HG03108 (cell line): ENCODE data around the gene MGAT5.

Source experiments
- ATAC-seq: cut with Tn5 transposase; IDR thresholded peaks from one replicate; pipeline ENCODE4 v1.9.1; 2021; ENCODE audit warnings: moderate library complexity; ENCODE audit not compliant: unreplicated experiment

The MGAT5 gene

DNA sequence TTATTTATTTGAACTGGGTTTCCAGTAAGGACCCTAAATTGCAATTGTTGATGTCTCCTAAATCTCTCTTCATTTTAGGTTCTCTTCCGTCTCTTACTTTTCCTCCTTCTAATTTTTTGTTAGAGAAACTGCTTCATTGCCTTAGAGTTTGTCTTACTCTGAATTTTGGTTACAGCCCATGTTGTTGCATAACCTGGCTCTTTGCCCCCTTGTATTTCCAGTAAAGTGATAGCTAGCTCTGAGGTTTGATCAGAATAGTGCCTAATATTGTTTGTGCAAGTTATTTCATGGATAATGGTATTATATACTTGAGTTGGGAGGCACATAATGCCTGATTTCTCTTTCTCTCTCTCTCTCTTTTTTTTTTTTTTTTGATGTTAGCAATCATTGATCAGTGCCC lies 71.8 kb downstream of the MGAT5 start:
- no peak for ATAC-seq

DNA sequence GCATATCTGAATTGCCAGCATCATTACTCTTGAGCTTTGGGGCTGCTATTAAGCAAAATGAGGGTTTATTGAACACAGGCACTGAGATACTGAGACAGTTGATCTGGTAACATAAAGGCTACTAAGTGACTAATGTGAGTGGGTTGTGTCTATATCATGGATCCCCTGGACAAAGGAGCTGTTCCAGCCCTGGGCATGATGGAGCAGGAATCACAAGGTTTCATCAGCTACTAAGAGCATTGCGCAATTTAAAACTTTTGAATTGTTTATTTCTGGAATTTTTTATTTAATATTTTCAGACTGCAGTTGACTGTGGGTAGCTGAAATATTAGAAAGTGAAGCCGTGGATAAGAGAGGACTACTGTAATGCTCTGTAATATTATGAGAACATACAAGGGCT lies 73.5 kb downstream of the MGAT5 start:
- ATAC-seq: no peak

DNA sequence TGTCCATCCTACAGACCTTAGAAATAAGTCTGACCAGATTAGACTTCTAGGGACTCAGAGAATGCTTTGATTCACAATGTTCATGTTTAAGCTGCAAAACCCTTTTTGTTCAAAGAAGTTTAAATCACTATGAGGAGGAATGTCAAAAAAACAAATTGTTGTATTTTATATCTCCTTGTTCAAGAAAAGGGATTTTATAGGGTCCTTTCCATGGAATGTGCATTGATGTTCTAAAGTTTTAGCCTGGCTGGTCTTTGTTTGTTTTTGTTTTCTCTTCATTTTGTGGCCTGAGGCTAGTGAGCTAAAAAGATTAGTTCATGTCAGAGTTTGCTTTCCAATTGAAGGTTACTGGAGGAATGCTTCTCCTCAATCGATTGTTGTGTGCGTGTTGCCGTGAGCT lies 77.2 kb downstream of the MGAT5 start:
- no peak for ATAC-seq

DNA sequence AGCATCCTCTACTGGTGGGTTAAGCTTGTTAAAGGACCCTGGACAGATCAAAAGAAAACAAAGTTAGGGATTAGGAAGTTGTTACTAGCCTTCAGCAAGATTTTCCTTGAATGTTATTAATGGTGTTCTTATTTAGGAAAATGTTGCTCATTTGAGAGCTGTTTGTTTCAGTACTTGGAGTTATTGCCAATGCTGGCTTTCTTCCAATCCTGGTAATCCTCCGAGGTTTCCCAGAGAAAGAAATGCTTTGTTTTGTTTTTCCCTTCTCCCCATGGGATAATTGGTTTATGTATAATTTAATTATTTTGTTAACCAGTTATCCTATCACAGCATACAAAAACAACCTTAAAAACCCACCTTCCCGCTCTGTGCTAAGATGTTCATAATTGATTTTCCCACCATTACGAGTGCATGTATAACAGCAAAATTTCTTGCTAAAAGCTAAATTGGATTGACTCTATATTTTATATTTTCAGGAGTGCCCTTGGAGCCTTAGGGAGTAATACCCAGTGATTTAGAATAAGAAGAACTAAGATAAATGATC lies 79.8 kb downstream of the MGAT5 start:
- no peak for ATAC-seq

DNA sequence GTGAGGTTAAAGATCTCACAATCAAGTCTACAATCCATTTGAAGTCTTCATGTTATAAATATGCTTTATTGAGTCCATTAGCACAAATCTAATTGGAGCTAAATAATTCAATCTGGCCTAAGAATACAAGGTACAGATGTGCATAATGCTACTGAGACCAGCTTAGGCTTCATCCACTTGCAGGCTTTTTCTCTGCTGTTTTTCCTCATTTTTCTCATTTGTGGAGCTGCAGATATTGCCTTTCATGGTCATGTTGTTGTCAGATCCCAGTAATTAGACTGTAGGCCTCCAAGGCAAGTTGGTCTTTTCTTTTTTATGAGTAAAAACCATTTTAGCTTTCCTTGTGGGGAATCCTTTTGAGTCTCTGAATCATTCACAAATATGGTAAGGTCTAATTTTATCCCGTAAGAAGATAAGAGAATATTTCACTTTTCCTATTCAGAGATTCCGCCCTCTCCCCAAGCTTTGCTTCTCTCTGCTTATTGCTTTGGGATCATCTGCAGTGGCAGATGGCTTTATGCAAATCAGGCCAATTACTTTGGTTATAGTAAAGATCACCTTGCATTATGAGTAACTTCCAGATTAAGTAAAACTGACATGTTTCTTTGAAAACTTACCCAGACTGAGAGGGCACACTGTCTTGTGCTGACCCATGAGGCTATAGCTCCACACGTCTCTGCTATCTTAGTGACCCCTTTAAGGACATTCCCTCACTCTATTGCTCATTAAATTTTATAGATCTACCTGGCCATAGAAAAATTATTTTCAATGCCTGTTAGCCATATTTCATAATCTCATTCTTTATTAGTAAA lies 80.9 kb downstream of the MGAT5 start:
- ATAC-seq: no peak

DNA sequence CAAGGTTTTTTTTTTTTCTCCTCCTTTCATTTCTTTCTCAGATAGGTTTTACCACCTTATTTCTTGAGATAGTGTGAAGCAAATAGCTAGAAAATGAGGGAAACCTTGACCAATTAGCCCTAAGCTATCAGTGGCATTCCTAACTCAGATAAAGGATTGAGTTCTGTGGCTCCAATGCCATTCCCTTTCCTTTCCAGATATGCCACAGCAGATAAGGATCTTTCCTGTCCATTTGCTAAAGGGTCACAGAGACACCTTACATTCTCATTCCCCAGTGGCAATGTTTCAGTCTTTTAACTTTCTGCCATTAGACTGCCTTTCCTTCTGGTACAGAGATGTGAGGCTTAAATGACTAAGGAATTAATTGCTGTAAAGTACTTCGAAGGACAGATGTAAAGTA lies 81.7 kb downstream of the MGAT5 start:
- no peak for ATAC-seq

DNA sequence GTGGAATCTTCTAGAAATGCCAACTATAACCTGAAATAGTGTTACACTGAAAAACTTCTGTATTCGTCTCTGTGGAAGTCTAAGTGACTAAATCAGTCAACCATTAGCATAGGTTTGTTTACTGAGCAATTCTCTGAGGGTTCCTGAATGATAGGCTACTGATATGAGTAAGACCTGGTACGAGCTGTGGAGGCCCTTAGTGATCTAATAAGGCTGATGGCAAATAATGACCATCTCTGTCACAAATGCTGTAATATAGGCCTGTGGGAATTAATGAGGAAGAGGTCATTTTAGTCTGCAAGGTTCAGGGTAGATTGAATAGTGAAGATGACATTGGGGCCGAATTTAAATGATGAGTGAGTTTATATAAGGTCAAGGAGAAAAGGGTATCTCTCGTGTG lies 82.5 kb downstream of the MGAT5 start:
- peak; percentile 93 for ATAC-seq

DNA sequence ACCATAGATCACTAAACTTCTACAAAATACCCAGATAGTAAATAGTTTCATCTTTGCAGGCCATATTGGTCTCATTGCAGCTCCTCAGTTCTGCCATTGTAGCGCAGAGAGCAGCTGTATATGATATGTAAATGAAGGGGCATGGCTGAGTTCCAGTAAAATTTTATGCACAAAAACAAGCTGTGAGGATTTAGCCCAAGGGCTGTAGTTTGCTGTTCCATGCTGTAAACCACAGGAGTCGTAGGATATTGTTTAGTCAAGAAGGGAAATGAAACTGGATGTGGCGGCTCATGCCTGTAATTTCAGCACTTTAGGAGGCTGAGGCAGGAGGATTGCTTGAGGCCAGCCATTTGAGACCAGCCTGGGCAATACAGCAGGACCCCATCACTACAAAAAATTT lies 83.0 kb downstream of the MGAT5 start:
- no peak for ATAC-seq

DNA sequence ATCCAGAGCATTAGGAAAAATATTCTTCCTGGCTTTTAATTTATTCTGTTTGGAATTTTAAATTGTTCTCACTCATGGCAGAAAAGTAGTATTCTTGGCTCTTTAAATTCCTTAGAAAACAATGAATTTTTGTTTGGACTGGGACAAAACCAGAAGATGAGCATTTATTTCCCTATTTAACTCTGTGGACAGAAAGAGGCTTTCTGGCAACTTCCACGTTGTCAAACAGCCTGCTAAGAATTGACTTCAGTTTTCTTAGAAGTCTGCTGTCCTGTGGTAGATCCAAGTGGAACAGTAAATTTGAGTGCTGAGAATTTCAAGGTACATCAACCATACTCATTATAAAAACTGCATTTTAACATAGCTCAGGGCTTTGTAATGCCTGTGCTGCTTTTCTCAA lies 83.8 kb downstream of the MGAT5 start:
- ATAC-seq: no peak

DNA sequence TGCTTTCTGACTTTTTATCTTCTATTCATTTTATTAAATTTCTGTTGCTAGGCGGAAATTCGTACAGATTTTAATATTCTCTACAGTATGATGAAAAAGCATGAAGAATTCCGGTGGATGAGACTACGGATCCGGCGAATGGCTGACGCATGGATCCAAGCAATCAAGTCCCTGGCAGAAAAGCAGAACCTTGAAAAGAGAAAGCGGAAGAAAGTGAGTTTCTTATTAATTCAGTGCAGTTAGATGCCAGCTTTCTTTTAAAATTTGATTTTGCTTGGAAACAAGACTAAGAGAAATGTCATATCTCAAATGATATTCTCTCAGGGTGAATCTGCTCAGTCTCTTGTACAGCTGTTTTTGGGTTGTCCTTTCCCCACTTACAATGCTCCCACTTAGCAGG lies 84.3 kb downstream of the MGAT5 start:
- ATAC-seq: no peak

DNA sequence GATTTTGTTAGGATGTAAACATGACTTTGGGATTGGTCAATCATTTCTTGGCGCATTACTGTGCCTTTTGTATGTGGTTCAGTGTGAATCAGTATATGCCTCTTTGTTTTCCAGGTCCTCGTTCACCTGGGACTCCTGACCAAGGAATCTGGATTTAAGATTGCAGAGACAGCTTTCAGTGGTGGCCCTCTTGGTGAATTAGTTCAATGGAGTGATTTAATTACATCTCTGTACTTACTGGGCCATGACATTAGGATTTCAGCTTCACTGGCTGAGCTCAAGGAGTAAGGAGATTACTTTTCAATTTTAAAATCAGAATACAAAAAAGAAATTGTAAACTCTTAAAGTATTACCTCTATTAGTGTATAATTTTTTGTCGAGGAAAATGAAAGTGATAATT lies 87.6 kb downstream of the MGAT5 start:
- ATAC-seq: no peak

DNA sequence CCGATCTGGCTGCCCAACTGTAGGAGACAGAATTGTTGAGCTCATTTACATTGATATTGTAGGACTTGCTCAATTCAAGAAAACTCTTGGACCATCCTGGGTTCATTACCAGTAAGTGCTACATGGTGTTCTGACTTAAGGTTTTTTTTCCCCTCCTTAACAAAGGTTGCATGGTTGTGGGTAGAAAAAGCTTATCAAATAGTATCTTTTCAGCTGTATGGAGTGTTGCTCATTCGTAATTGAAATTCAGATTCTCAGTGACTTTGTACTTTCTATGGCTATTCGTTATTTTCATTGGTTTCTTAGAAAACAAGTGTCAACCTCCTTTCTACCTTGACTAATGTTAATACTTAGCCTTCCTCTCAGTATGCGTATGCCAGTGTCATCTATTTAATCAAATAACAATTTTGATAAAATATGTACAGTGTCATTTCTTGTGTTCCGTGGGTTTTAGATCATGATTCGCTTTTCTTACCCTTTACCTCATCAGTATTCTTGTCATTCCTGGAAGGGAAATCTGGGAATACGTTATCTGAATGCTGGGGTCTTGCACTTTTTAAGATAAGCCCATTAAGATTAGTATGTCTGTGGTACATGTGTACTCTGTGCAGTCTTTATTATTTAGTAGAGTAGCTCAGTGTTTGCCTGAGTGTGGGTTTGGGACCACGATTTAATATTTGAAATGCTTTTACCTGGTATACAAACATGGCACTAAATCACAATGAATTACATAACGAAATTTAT lies 91.3 kb downstream of the MGAT5 start:
- no peak for ATAC-seq

DNA sequence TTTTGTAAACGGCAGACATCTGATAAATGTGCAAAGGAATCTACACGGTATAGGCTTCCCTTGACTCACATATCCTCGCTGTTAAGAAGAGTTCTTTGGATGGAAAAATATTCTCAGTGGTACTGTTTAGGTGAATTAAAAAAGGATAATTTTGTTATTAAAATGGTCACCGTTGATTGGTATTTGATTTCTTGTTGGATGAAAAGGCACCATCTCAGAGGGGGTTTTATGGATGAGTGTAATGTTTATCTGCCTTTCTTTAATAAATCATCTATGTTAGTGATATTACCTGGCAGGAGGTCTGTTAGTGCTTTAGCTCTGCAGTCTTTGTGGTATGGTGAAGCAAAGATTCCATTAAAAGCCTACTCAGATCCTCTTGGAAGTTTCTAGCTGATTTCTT lies 92.3 kb downstream of the MGAT5 start:
- no peak for ATAC-seq

DNA sequence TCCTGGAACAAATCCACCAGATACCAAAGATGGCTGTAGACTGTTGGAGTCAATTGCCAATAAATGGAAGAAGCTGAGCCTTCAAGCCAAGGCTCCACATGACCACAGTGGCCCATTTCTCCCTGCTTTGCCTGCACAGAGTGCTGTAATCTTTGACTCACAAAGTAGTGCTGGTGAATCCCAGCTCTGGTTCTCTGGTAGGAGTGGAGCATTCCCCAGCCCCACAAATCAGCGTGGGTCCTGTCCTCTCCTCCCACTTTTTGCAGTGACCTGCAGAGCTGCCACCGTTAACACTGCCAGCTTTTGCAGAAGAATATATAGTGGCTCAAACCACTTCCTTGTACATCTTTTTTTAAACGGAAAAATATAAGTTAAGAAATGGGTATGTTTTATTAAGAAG lies 93.9 kb downstream of the MGAT5 start:
- no peak for ATAC-seq

DNA sequence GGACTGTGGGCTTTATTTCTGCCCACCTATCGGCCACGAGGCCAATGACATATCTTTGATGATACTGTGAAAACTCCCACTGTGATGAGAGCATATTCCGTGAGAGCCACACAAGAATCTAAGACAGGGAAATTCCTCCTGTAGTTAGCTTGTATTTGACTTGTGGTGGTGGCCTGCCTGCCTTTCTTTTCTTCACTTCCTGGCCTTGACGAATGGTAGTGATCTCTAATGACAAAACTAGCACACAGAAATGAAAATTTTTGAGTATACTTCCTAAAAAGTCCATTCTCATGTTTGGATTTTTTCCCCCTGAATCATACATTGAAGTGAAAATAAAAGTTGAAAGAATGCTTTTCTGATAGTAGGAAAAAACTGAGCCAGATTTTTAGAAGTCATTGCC lies 94.4 kb downstream of the MGAT5 start:
- no peak for ATAC-seq

DNA sequence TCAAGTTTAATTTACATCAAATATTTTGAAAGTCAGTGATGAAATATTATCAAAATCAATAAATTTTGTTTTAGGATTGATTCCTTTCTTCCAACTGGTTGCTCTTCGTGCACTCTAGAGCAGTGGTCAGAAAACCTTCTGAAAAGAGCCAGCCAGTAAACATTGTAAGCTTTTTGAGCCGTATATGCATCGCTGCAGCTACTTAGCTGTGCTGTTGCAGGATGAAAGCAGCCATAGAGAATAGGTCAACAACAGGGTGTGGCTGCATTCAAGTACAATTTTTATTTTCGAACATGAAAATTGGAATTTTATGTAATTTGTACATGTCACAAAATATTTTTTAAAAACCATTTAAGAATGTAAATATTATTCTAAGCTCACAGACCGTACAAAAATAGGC lies 94.9 kb downstream of the MGAT5 start:
- no peak for ATAC-seq

DNA sequence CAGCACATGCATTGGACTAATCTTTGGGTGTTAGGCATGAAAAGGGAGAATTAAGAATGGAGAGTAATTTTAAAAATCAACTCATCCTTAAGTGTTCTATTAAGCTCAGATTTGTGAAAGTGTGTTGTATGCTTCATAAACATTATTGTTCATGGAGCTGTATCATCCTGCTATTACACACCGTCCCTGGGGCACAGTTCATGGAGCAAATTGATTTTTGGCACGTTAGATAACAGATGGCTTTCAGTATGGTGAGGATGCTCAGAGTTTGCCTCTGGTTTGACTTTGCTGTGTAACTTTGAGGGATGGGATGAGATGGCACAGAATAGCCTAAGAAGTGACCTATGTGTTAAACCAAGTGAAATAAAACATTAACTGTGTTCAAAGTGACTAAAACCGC lies 97.1 kb downstream of the MGAT5 start:
- ATAC-seq: no peak

DNA sequence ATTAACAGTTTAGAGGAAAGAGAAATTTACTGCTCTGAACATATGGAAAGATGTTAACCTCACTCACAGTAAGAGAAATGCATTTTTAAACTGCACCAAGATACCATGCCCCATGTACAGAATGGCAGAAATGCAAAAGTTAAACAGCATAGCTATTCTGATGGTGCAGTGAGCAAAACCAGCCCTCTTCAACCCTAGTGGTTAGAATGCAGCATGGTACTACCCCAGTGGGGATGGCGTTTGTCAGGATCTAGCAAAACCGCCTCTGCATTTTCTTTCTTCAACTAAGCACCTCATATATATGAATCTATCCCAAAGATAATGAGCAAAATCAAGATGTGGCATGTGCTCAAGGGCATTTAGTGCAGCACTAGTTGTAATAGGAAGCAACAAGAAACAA lies 98.0 kb downstream of the MGAT5 start:
- ATAC-seq: no peak

DNA sequence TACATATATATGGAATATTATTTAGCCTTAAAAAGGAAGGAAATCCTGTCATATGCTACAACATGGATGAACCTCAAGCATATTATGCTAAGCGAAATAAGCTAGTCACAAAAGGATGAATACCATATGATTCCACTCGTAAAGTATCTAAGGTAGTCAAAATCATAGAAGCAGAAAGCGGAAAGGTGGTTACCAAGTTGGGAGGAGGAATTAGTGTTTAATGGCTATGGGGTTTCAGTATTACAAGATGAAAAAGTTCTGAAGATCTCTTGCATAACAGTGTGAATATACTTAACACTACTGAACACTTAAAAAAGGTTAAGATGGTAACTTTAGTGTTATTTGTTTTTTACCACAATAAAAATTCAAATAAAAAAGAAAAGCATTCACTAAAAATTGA lies 99.0 kb downstream of the MGAT5 start:
- no peak for ATAC-seq

DNA sequence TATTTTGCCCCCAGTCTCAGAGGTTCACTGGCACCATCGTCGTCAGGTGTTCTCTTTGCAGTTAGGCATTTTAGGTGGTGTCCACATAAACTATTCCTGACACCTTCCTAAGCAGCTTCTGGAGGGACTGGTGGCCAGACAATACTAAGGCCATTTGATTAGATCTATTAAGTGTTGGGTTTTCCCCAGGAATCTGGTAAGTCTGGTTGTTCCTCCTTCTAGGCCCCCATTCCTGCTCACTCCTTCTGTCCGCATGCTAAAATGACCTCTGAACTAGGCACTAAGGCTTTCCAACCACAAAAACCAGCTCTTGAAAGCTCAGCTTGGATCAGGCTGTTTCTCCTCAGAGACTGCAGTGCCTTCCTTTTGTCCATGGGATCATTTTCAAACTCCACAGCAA lies 100.7 kb downstream of the MGAT5 start:
- ATAC-seq: no peak

DNA sequence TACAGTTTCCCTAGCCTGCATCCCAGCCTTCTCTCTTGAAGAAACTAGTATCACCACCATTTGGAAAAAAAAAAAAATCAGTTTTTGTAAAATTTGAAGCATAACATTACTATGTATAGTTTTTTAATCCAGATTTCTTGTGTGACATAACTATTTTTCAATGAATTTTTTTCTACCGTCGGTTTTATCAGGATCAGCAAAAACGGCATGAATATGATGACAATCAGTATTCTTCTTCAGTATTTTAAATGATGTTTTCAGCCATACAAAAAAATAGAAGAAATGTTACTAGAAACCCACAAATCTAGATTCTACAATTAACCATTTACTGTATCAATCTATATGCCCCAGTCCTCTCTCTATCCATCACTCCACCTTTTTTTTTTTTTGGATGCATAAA lies 103.9 kb downstream of the MGAT5 start:
- ATAC-seq: no peak

DNA sequence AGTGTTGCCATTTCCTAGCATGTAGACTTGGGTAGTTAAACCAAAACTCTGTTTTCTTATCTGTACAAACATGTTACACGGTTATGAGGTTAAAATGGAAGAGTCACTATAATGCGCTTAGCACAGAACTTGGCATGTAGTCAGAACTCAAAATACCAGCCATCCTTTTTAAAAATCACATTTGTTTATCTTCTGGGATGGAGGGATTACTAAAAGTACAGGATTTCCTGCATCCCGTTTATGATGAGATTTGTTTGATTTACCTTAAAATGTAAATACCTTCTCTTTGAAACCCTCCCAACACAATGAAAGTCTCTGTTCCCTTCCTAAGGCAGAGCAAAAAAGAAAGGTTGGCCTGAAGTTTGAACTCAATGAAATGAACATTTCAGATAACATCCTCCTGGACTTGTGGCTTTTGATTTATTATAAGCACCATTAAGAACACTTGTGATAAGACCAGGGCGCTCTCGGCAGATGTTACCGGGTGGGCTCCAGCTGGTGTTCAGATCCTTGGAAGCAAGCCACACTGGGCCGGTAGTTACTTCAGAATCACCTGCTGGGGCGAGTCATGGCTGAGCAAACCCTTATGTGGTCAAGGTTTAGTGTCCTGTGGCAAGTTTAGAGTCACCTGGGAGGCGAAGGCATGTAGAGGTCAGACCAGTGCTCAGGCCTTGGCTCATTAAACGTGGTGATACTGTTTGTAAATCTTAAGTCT lies 105.7 kb downstream of the MGAT5 start:
- no peak for ATAC-seq
